Neural progenitor cell (in vitro differentiated cells): Measurements from ENCODE around the gene OR52N5. TPM values are rescaled to one million over a fixed set of nuclear protein-coding genes. Genes with fewer than 3 reads are reported as not detected.
A peak's percentile ranks its signal among the peaks of the same experiment; 100 is the strongest.

Source experiments
- DNase-seq: peaks from one replicate; pipeline ENCODE4 v3.0.0-alpha.2; 2016; ENCODE audit warnings: low spot score
- H2AFZ ChIP-seq: fragments of 200-600 bp; sonication (generic); replicated peaks from 2 replicates; pipeline ENCODE4 v1.6.1; 2016; ENCODE audit warnings: antibody characterized with exemption
- H3F3A ChIP-seq: fragments of 200-600 bp; sonication (generic); 2 replicates; pipeline ENCODE4 v1.6.1; 2016; ENCODE audit warnings: antibody characterized with exemption, low read depth
- H3K27ac ChIP-seq: fragments of 200-600 bp; sonication (generic); 2 replicates; pipeline ENCODE4 v1.5.1; 2016; ENCODE audit warnings: mild to moderate bottlenecking
- H3K27me3 ChIP-seq: fragments of 200-600 bp; sonication (generic); 2 replicates; pipeline ENCODE4 v1.6.1; 2016; ENCODE audit warnings: mild to moderate bottlenecking, moderate library complexity
- H3K36me3 ChIP-seq: fragments of 200-600 bp; sonication (generic); 2 replicates; pipeline ENCODE4 v1.5.1; 2016
- H3K4me1 ChIP-seq: fragments of 200-600 bp; sonication (generic); 2 replicates; pipeline ENCODE4 v1.6.1; 2016; ENCODE audit warnings: mixed run types
- H3K4me2 ChIP-seq: fragments of 200-600 bp; sonication (generic); 2 replicates; pipeline ENCODE4 v1.6.1; 2016
- H3K4me3 ChIP-seq: fragments of 200-600 bp; sonication (generic); 2 replicates; pipeline ENCODE4 v1.5.1; 2016
- H3K79me2 ChIP-seq: fragments of 200-600 bp; sonication (generic); 2 replicates; pipeline ENCODE4 v1.6.1; 2016; ENCODE audit warnings: low read depth
- H3K9ac ChIP-seq: fragments of 200-600 bp; sonication (generic); 2 replicates; pipeline ENCODE4 v1.6.1; 2016
- H3K9me3 ChIP-seq: fragments of 200-600 bp; sonication (generic); 2 replicates; pipeline ENCODE4 v1.5.1; 2016; ENCODE audit warnings: low read depth
- H4K20me1 ChIP-seq: fragments of 200-600 bp; sonication (generic); 2 replicates; pipeline ENCODE4 v1.6.1; 2016; ENCODE audit warnings: low read depth
- H3K27ac Mint-ChIP-seq: 3 replicates; pipeline ENCODE4 v1.8.0; 2021; ENCODE audit warnings: mixed read lengths
- H3K27me3 Mint-ChIP-seq: 2 replicates; pipeline ENCODE4 v1.8.0; 2022; ENCODE audit warnings: low read depth, mild to moderate bottlenecking, inconsistent platforms, moderate library complexity, mixed read lengths; ENCODE audit not compliant: insufficient read depth
- H3K36me3 Mint-ChIP-seq: 3 replicates; pipeline ENCODE4 v1.8.0; 2021; ENCODE audit warnings: mixed read lengths
- H3K4me1 Mint-ChIP-seq: 3 replicates; pipeline ENCODE4 v1.8.0; 2021; ENCODE audit warnings: mixed read lengths
- H3K4me3 Mint-ChIP-seq: 3 replicates; pipeline ENCODE4 v1.8.0; 2021; ENCODE audit warnings: mild to moderate bottlenecking, moderate library complexity, mixed read lengths
- H3K9me3 Mint-ChIP-seq: 3 replicates; pipeline ENCODE4 v1.8.0; 2020; ENCODE audit warnings: mixed read lengths
- CTCF ChIP-seq: fragments of 200-600 bp; sonication (generic); IDR thresholded peaks from 2 replicates; pipeline ENCODE4 v1.5.1; 2017; ENCODE audit warnings: antibody characterized with exemption, mild to moderate bottlenecking
- EZH2 ChIP-seq: fragments of 200-600 bp; sonication (generic); IDR thresholded peaks from 2 replicates; pipeline ENCODE4 v1.6.1; 2017; ENCODE audit warnings: antibody characterized with exemption, mild to moderate bottlenecking, moderate library complexity
- EZH2phosphoT487 ChIP-seq: fragments of 200-600 bp; sonication (generic); IDR thresholded peaks from 2 replicates; pipeline ENCODE4 v1.6.1; 2017; ENCODE audit warnings: antibody characterized with exemption
- total RNA-seq: library from RNA; depleted of rRNA; stranded (reverse); fragments of >200 nt; gene quantifications from 2 replicates; pipeline ENCODE4 v1.2.3, GENCODE V29; 2015; ENCODE audit warnings: low replicate concordance

OR52N5 gene
- not detected in 2 replicates for total RNA-seq

- Histone ChIP-seq H3K9me3 (no peaks in the 10 kb centered on the region), H3K27me3 (no peaks in the 10 kb centered on the region), H3K27ac (no peak within 1 kb of the TSS), H3F3A (no peaks in the 10 kb centered on the region), H4K20me1 (no peaks in the 10 kb centered on the region), H3K4me2 (no peak within 1 kb of the TSS), H2AFZ (no peak within 1 kb of the TSS), H3K4me1 (no peaks in the 10 kb centered on the region), H3K9ac (no peak within 1 kb of the TSS), H3K4me3 (no peak within 1 kb of the TSS), H3K36me3 (no peaks in the 10 kb centered on the region), H3K79me2 (no peaks in the 10 kb centered on the region)
- no peak for DNase-seq
- Mint-ChIP-seq H3K9me3 (no peaks in the 10 kb centered on the region), H3K4me3 (no peak within 1 kb of the TSS), H3K4me1 (no peaks in the 10 kb centered on the region), H3K27me3 (no peaks in the 10 kb centered on the region), H3K36me3 (no peaks in the 10 kb centered on the region), H3K27ac (no peak within 1 kb of the TSS)
- no peak for TF ChIP-seq EZH2phosphoT487
- no peak for TF ChIP-seq CTCF
- no peak for TF ChIP-seq EZH2
These were observed at the start of gene OR52N5 for GRCh38 chr11:5783255-5783654. Gene OR52N5 (minus strand): TSS chr11:5783355. CDS start chr11:5778634, 4,721 bp downstream.

DNA sequence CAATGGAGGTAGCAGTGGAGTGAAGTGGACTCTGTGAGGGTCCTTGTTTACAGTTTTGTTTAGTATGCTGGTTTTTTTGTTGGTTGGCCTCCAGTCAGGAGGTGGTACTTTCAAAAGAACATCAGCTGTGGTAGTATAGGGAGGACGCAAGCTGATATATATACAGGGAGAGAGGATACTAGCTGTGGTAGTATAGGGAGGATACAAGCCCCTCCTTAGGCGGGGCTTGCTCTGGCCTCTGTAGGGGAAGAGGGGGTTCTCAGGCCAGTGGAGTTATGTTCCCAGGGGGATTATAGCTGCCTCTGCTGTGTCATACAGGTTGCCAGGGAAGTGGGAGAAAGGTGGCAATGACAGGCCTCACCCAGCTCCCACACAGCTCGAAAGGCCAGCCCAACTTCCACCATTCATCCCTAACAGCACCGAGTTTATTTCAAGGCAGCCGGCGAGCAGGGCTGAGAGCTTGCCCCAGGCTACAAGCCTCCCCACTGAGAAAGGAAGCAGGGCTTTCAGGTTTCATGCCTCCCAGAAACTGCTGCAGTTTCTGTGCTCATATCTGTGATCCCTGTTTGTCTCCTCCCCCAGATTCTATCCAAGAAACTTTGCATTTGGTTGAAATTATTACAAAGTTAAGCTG lies 48.2 kb upstream of the OR52N5 start:
- no peak overlapping the region for H3K27ac Mint-ChIP-seq
- H3K27ac ChIP-seq = no peak overlapping the region
- DNase-seq = peak; percentile 4

GRCh38 chr11:5818245-5818886 lies 35.2 kb upstream of the OR52N5 start:
- no peaks in the 10 kb centered on the region for H4K20me1 ChIP-seq
- Mint-ChIP-seq H3K4me3 (no peak overlapping the region), H3K9me3 (no peaks in the 10 kb centered on the region), H3K36me3 (no peaks in the 10 kb centered on the region), H3K27ac (no peak overlapping the region), H3K4me1 (no peaks in the 10 kb centered on the region), H3K27me3 (peaks cover 2% of the 10 kb centered on the region)
- no peaks in the 10 kb centered on the region for H3K79me2 ChIP-seq
- H3F3A ChIP-seq = no peaks in the 10 kb centered on the region
- no peaks in the 10 kb centered on the region for H3K9me3 ChIP-seq
- no peak overlapping the region for H3K27ac ChIP-seq
- H2AFZ ChIP-seq = no peak overlapping the region
- no peak overlapping the region for H3K4me3 ChIP-seq
- DNase-seq = no peak
- no peak overlapping the region for H3K4me2 ChIP-seq
- TF ChIP-seq CTCF = no peak
- no peak for TF ChIP-seq EZH2phosphoT487
- no peak for TF ChIP-seq EZH2
- no peaks in the 10 kb centered on the region for H3K4me1 ChIP-seq
- no peaks in the 10 kb centered on the region for H3K27me3 ChIP-seq
- no peak overlapping the region for H3K9ac ChIP-seq
- H3K36me3 ChIP-seq = no peaks in the 10 kb centered on the region

More for the DNA sequence above, 48.2 kb upstream of the OR52N5 start:
- H3K4me1 ChIP-seq = no peaks in the 10 kb centered on the region
- no peak overlapping the region for H3K9ac ChIP-seq
- no peak overlapping the region for H2AFZ ChIP-seq
- no peaks in the 10 kb centered on the region for H3K79me2 ChIP-seq
- TF ChIP-seq EZH2phosphoT487 (no peak), EZH2 (no peak), CTCF (no peak)
- H3K27me3 Mint-ChIP-seq = no peaks in the 10 kb centered on the region
- no peak overlapping the region for H3K4me2 ChIP-seq
- H3K27me3 ChIP-seq = no peaks in the 10 kb centered on the region
- H3K36me3 ChIP-seq = no peaks in the 10 kb centered on the region
- no peaks in the 10 kb centered on the region for H3F3A ChIP-seq
- H3K4me1 Mint-ChIP-seq = peaks cover 4% of the 10 kb centered on the region
- no peak overlapping the region for H3K4me3 Mint-ChIP-seq
- no peak overlapping the region for H3K4me3 ChIP-seq
- no peaks in the 10 kb centered on the region for H3K36me3 Mint-ChIP-seq
- H3K9me3 ChIP-seq = no peaks in the 10 kb centered on the region
- peaks cover 2% of the 10 kb centered on the region for H3K9me3 Mint-ChIP-seq
- no peaks in the 10 kb centered on the region for H4K20me1 ChIP-seq
